Adrenal gland (tissue), 5 donors: ENCODE measurements around the gene NDUFB2.

Source experiments
- POLR2A ChIP-seq, 2 donors: fragments of 450-650 bp; IDR thresholded peaks; one replicate each; pipeline ENCODE4 v1.6.1; 2017; ENCODE audit warnings: antibody characterized with exemption in 2 of 2, mild to moderate bottlenecking in 2 of 2, moderate library complexity in 1 of 2
- TF ChIP-seq, protein P1 (sequence below), 6 experiments: fragments of 450-650 bp in 4 of 6; fragments of 200-600 bp in 2 of 6; sonication (generic) in 1 of 6; IDR thresholded peaks; 1 replicate in 5 of 6; 2 replicates in 1 of 6; pipeline versions ENCODE4 v1.5.1 to v1.8.0; 2016 to 2021; ENCODE audit warnings: antibody characterized with exemption in 6 of 6, mild to moderate bottlenecking in 2 of 6, moderate library complexity in 1 of 6
- donor health status: DM: no; HTN: no; CAD: no.

- peak in 1 of 2 donors; percentile 52 for TF ChIP-seq POLR2A (IDR thresholded peaks at IDR 0.05)
- TF ChIP-seq, protein P1, sequence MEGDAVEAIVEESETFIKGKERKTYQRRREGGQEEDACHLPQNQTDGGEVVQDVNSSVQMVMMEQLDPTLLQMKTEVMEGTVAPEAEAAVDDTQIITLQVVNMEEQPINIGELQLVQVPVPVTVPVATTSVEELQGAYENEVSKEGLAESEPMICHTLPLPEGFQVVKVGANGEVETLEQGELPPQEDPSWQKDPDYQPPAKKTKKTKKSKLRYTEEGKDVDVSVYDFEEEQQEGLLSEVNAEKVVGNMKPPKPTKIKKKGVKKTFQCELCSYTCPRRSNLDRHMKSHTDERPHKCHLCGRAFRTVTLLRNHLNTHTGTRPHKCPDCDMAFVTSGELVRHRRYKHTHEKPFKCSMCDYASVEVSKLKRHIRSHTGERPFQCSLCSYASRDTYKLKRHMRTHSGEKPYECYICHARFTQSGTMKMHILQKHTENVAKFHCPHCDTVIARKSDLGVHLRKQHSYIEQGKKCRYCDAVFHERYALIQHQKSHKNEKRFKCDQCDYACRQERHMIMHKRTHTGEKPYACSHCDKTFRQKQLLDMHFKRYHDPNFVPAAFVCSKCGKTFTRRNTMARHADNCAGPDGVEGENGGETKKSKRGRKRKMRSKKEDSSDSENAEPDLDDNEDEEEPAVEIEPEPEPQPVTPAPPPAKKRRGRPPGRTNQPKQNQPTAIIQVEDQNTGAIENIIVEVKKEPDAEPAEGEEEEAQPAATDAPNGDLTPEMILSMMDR (IDR thresholded peaks at IDR 0.05), result no peak
These were observed 23.3 kb upstream of the NDUFB2 start for GRCh38 chr7:140673063-140673773.
